OCI-LY1 (cell line): ENCODE measurements around the gene ZFP64.

ENCODE experiments used
- H2AFZ ChIP-seq: fragments of 200-600 bp; sonication (generic), shearing (Covaris generic); 2 replicates; pipeline ENCODE4 v1.6.0; 2014; ENCODE audit warnings: antibody characterized with exemption, mild to moderate bottlenecking, low read length
- H3F3A ChIP-seq: fragments of 200-600 bp; sonication (generic), shearing (Covaris generic); 2 replicates; pipeline ENCODE4 v1.6.0; 2014; ENCODE audit warnings: mild to moderate bottlenecking, antibody characterized with exemption, low read length, moderate library complexity; ENCODE audit not compliant: insufficient read depth
- H3K27ac ChIP-seq: fragments of 200-600 bp; sonication (generic); 2 replicates; pipeline ENCODE4 v1.5.1; 2014; ENCODE audit warnings: low read length, mixed run types, mild to moderate bottlenecking, low read depth; ENCODE audit not compliant: poor library complexity, severe bottlenecking
- H3K27me3 ChIP-seq: fragments of 200-600 bp; sonication (generic); 2 replicates; pipeline ENCODE4 v1.6.0; 2014; ENCODE audit warnings: antibody characterized with exemption, mild to moderate bottlenecking, low read length, moderate library complexity; ENCODE audit not compliant: insufficient read depth
- H3K36me3 ChIP-seq: fragments of 200-600 bp; sonication (generic); 2 replicates; pipeline ENCODE4 v1.6.1; 2014; ENCODE audit warnings: mild to moderate bottlenecking, antibody characterized with exemption, low read length, moderate library complexity, mixed read lengths; ENCODE audit not compliant: insufficient read depth
- H3K4me1 ChIP-seq: fragments of 200-600 bp; sonication (generic); 2 replicates; pipeline ENCODE4 v1.5.1; 2014; ENCODE audit warnings: mild to moderate bottlenecking, low read length, moderate library complexity; ENCODE audit not compliant: insufficient read depth, severe bottlenecking
- H3K4me2 ChIP-seq: fragments of 200-600 bp; sonication (generic), shearing (Covaris generic); 2 replicates; pipeline ENCODE4 v1.6.1; 2014; ENCODE audit warnings: low read length
- H3K4me3 ChIP-seq: fragments of 200-600 bp; sonication (generic); 2 replicates; pipeline ENCODE4 v1.5.1; 2014; ENCODE audit warnings: low read length, low read depth, mild to moderate bottlenecking, mixed read lengths; ENCODE audit not compliant: poor library complexity, severe bottlenecking
- H3K79me2 ChIP-seq: fragments of 200-600 bp; shearing (Covaris generic); 2 replicates; pipeline ENCODE4 v1.6.1; 2016; ENCODE audit warnings: mixed run types, low read length, mixed read lengths; ENCODE audit not compliant: insufficient read depth
- H3K9ac ChIP-seq: fragments of 200-600 bp; sonication (generic), shearing (Covaris generic); 2 replicates; pipeline ENCODE4 v1.6.1; 2014; ENCODE audit warnings: mild to moderate bottlenecking, low read length, mixed read lengths
- H3K9me2 ChIP-seq: fragments of 200-600 bp; sonication (generic), shearing (Covaris generic); 2 replicates; pipeline ENCODE4 v1.6.1; 2014; ENCODE audit warnings: low read depth, mild to moderate bottlenecking, low read length, mixed read lengths
- H3K9me3 ChIP-seq: fragments of 200-600 bp; shearing (Covaris generic); 2 replicates; pipeline ENCODE4 v1.6.1; 2014; ENCODE audit warnings: low read length, mixed read lengths
- H4K20me1 ChIP-seq: fragments of 200-600 bp; sonication (generic), shearing (Covaris generic); 2 replicates; pipeline ENCODE4 v1.6.0; 2016; ENCODE audit warnings: mild to moderate bottlenecking, low read length; ENCODE audit not compliant: insufficient read depth
- CTCF ChIP-seq: fragments of 200-600 bp; sonication (generic), shearing (Covaris generic); IDR thresholded peaks from 2 replicates; pipeline ENCODE4 v1.5.1; 2017; ENCODE audit warnings: mild to moderate bottlenecking, antibody characterized with exemption, low read length, moderate library complexity, mixed read lengths
- EZH2 ChIP-seq: fragments of 200-600 bp; sonication (generic), shearing (Covaris generic); IDR thresholded peaks from 2 replicates; pipeline ENCODE4 v1.8.0; 2017; ENCODE audit warnings: borderline replicate concordance, mixed run types, mild to moderate bottlenecking, antibody characterized with exemption, low read length, moderate library complexity, mixed read lengths

Gene ZFP64

GRCh38 chr20:52129611-52130010, 62.0 kb downstream of the ZFP64 start:
- TF ChIP-seq CTCF (no peak), EZH2 (no peak)
- H3K27ac ChIP-seq: no peak overlapping the region
- H4K20me1 ChIP-seq: no peaks in the 10 kb centered on the region
- H3K36me3 ChIP-seq: no peaks in the 10 kb centered on the region
- no peaks in the 10 kb centered on the region for H3F3A ChIP-seq
- no peak overlapping the region for H3K4me3 ChIP-seq
- H2AFZ ChIP-seq: no peak overlapping the region
- H3K9me3 ChIP-seq: no peaks in the 10 kb centered on the region
- no peaks in the 10 kb centered on the region for H3K4me1 ChIP-seq
- H3K9me2 ChIP-seq: no peaks in the 10 kb centered on the region
- no peak overlapping the region for H3K9ac ChIP-seq
- H3K4me2 ChIP-seq: no peak overlapping the region
- H3K27me3 ChIP-seq: no peaks in the 10 kb centered on the region
- H3K79me2 ChIP-seq: no peaks in the 10 kb centered on the region

- no peak overlapping the region for H3K9ac ChIP-seq
- H3K9me3 ChIP-seq: no peaks in the 10 kb centered on the region
- no peak overlapping the region for H3K27ac ChIP-seq
- no peak overlapping the region for H3K4me3 ChIP-seq
- H3F3A ChIP-seq: no peaks in the 10 kb centered on the region
- no peaks in the 10 kb centered on the region for H3K4me1 ChIP-seq
- no peaks in the 10 kb centered on the region for H3K79me2 ChIP-seq
- no peaks in the 10 kb centered on the region for H4K20me1 ChIP-seq
- H3K27me3 ChIP-seq: no peaks in the 10 kb centered on the region
- no peak overlapping the region for H2AFZ ChIP-seq
- no peak for TF ChIP-seq EZH2
- TF ChIP-seq CTCF: no peak
- no peak overlapping the region for H3K4me2 ChIP-seq
- H3K9me2 ChIP-seq: no peaks in the 10 kb centered on the region
- H3K36me3 ChIP-seq: no peaks in the 10 kb centered on the region
Measured at GRCh38 chr20:52127309-52127708, 64.3 kb downstream of the ZFP64 start.

GRCh38 chr20:52124821-52125220, 66.8 kb downstream of the ZFP64 start:
- no peak overlapping the region for H2AFZ ChIP-seq
- TF ChIP-seq CTCF: no peak
- no peak for TF ChIP-seq EZH2
- no peaks in the 10 kb centered on the region for H3K27me3 ChIP-seq
- H3K79me2 ChIP-seq: no peaks in the 10 kb centered on the region
- no peak overlapping the region for H3K4me3 ChIP-seq
- no peak overlapping the region for H3K4me2 ChIP-seq
- no peak overlapping the region for H3K9ac ChIP-seq
- no peaks in the 10 kb centered on the region for H3F3A ChIP-seq
- H3K9me2 ChIP-seq: no peaks in the 10 kb centered on the region
- H3K27ac ChIP-seq: no peak overlapping the region
- H4K20me1 ChIP-seq: no peaks in the 10 kb centered on the region
- no peaks in the 10 kb centered on the region for H3K9me3 ChIP-seq
- H3K4me1 ChIP-seq: no peaks in the 10 kb centered on the region
- H3K36me3 ChIP-seq: no peaks in the 10 kb centered on the region
